H1 (cell line): Measurements from ENCODE around the gene FGF14. TPM values are rescaled to one million over a fixed set of nuclear protein-coding genes. Genes with fewer than 3 reads are reported as not detected.

Source experiments
- CTCF ChIA-PET: fragments of 300-600 bp; sonication (Branson Sonifier 250); formaldehyde crosslinking; loops from one replicate; lab custom pipeline; 2021; ENCODE audit not compliant: partially characterized antibody; lab: Charles Lee
- POLR2A ChIA-PET: fragments of 300-600 bp; sonication (Branson Sonifier 250); formaldehyde crosslinking; loops from one replicate; lab custom pipeline; 2021; ENCODE audit warnings: inconsistent platforms; ENCODE audit not compliant: partially characterized antibody; lab: Charles Lee
- DNase-seq, 2 experiments: peaks; one replicate each; pipeline versions ENCODE4 v3.0.0 to v3.0.0-alpha.2; 2010 to 2022; ENCODE audit warnings: low spot score in 2 of 2, low read depth in 1 of 2, mixed read lengths in 1 of 2
- FAIRE-seq: peaks from 2 replicates; lab custom pipeline; 2011; peaks lifted over from hg19 to GRCh38; lab: Jason Lieb, UNC
- H2AFZ ChIP-seq: 2 replicates; pipeline ENCODE4 v1.8.1; 2012; ENCODE audit warnings: low read length, inconsistent platforms
- H2AK5ac ChIP-seq: 2 replicates; pipeline ENCODE4 v1.6.1; 2013; ENCODE audit warnings: low read depth, low read length
- H2BK120ac ChIP-seq: replicated peaks from 2 replicates; pipeline ENCODE3; 2013; ENCODE audit warnings: low read depth, low read length, inconsistent platforms
- H2BK12ac ChIP-seq: 2 replicates; pipeline ENCODE4 v1.6.1; 2013; ENCODE audit warnings: low read depth, low read length
- H2BK15ac ChIP-seq: 2 replicates; pipeline ENCODE4 v1.6.1; 2013; ENCODE audit warnings: low read length
- H2BK20ac ChIP-seq: 2 replicates; pipeline ENCODE4 v1.6.1; 2013; ENCODE audit warnings: low read length
- H2BK5ac ChIP-seq: 2 replicates; pipeline ENCODE4 v1.6.1; 2013; ENCODE audit warnings: low read depth, low read length
- H3K14ac ChIP-seq: 2 replicates; pipeline ENCODE4 v1.6.1; 2013; ENCODE audit warnings: inconsistent platforms; ENCODE audit not compliant: insufficient read length
- H3K18ac ChIP-seq: 2 replicates; pipeline ENCODE4 v1.6.1; 2013; ENCODE audit warnings: low read length; ENCODE audit errors: extremely low read depth
- H3K23ac ChIP-seq: 2 replicates; pipeline ENCODE4 v1.6.1; 2013; ENCODE audit warnings: inconsistent platforms; ENCODE audit not compliant: insufficient read length
- H3K23me2 ChIP-seq: 2 replicates; pipeline ENCODE4 v1.6.1; 2013; ENCODE audit warnings: low read depth, low read length
- H3K27ac ChIP-seq: 2 replicates; pipeline ENCODE4 v1.6.1; 2011; ENCODE audit warnings: low read depth, low read length, inconsistent platforms
- H3K27me3 ChIP-seq, 4 experiments: replicated peaks in 1 of 4; 1 replicate in 1 of 4; 2 replicates in 3 of 4; pipeline versions ENCODE4 v1.6.1 to v1.8.1; 2011 to 2013; ENCODE audit warnings: low read length in 3 of 4, mild to moderate bottlenecking in 3 of 4, inconsistent platforms in 2 of 4, mixed read lengths in 2 of 4, moderate library complexity in 1 of 4; ENCODE audit not compliant: control insufficient read depth in 3 of 4, insufficient read depth in 3 of 4; ENCODE audit errors: extremely low read depth in 1 of 4
- H3K36me3 ChIP-seq, 4 experiments: 2 replicates each; pipeline versions ENCODE4 v1.6.1 to v1.8.1; 2011 to 2013; ENCODE audit warnings: mild to moderate bottlenecking in 4 of 4, low read length in 3 of 4, moderate library complexity in 2 of 4, control low read depth in 1 of 4, inconsistent platforms in 1 of 4; ENCODE audit not compliant: insufficient read depth in 4 of 4, control insufficient read depth in 2 of 4
- H3K4ac ChIP-seq: replicated peaks from 2 replicates; pipeline ENCODE3; 2013; ENCODE audit warnings: low read length, low read depth, mixed read lengths, inconsistent platforms; ENCODE audit not compliant: insufficient read length
- H3K4me1 ChIP-seq, 4 experiments: replicated peaks in 1 of 4; 1 replicate in 1 of 4; 2 replicates in 3 of 4; pipeline versions ENCODE4 v1.6.1 to v1.8.1; 2011 to 2013; ENCODE audit warnings: low read length in 3 of 4, inconsistent platforms in 2 of 4, mixed read lengths in 1 of 4; ENCODE audit not compliant: insufficient read depth in 4 of 4, control insufficient read depth in 3 of 4
- H3K4me2 ChIP-seq, 2 experiments: 2 replicates each; pipeline versions ENCODE4 v1.6.1 to v1.8.1; 2011 to 2013; ENCODE audit warnings: low read depth in 2 of 2, low read length in 2 of 2, control low read depth in 1 of 2, inconsistent platforms in 1 of 2, mild to moderate bottlenecking in 1 of 2; ENCODE audit not compliant: insufficient read depth in 1 of 2
- H3K4me3 ChIP-seq, 4 experiments: fragments of 200-600, 300-600 bp in 1 of 4; sonication (generic), shearing (Covaris generic), sonication (Bioruptor Twin) in 1 of 4; 2 replicates each; pipeline versions ENCODE4 v1.5.1 to v1.8.1; 2011 to 2016; ENCODE audit warnings: low read length in 4 of 4, low read depth in 3 of 4, control low read depth in 2 of 4, inconsistent platforms in 2 of 4, mild to moderate bottlenecking in 2 of 4, mixed read lengths in 1 of 4, moderate library complexity in 1 of 4; ENCODE audit not compliant: insufficient read depth in 2 of 4; ENCODE audit errors: extremely low read depth in 1 of 4
- H3K56ac ChIP-seq: replicated peaks from 2 replicates; pipeline ENCODE3; 2013; ENCODE audit warnings: low read depth, mild to moderate bottlenecking, mixed read lengths, low read length, inconsistent platforms; ENCODE audit not compliant: insufficient read length
- H3K79me1 ChIP-seq: 2 replicates; pipeline ENCODE4 v1.6.1; 2013; ENCODE audit warnings: low read depth, low read length, control low read depth
- H3K79me2 ChIP-seq, 2 experiments: 2 replicates each; pipeline versions ENCODE4 v1.6.1 to v1.8.1; 2012 to 2013; ENCODE audit warnings: low read length in 2 of 2, mild to moderate bottlenecking in 2 of 2, inconsistent platforms in 1 of 2; ENCODE audit not compliant: insufficient read depth in 2 of 2, control insufficient read depth in 1 of 2
- H3K9ac ChIP-seq, 4 experiments: replicated peaks in 1 of 4; 1 replicate in 1 of 4; 2 replicates in 3 of 4; pipeline versions ENCODE4 v1.6.1 to v1.8.1; 2011 to 2013; ENCODE audit warnings: low read depth in 3 of 4, low read length in 3 of 4, control low read depth in 2 of 4, mild to moderate bottlenecking in 2 of 4, moderate library complexity in 2 of 4, inconsistent platforms in 1 of 4; ENCODE audit errors: extremely low read depth in 1 of 4
- H3K9me3 ChIP-seq, 2 experiments: 2 replicates each; pipeline versions ENCODE4 v1.6.1 to v1.8.1; 2012 to 2013; ENCODE audit warnings: mild to moderate bottlenecking in 2 of 2, moderate library complexity in 2 of 2, control low read depth in 1 of 2, inconsistent platforms in 1 of 2, low read depth in 1 of 2, low read length in 1 of 2, mixed read lengths in 1 of 2; ENCODE audit not compliant: insufficient read depth in 2 of 2
- H4K20me1 ChIP-seq, 2 experiments: replicated peaks in 1 of 2; 2 replicates each; pipeline versions ENCODE3 to v1.8.1; 2011 to 2013; ENCODE audit warnings: inconsistent platforms in 2 of 2, low read length in 2 of 2, mild to moderate bottlenecking in 1 of 2; ENCODE audit not compliant: insufficient read depth in 2 of 2, control insufficient read depth in 1 of 2
- H4K5ac ChIP-seq: 2 replicates; pipeline ENCODE4 v1.6.1; 2013; ENCODE audit warnings: low read length, low read depth, mixed read lengths, inconsistent platforms; ENCODE audit not compliant: insufficient read length
- H4K8ac ChIP-seq: 2 replicates; pipeline ENCODE4 v1.8.0; 2013; ENCODE audit warnings: mild to moderate bottlenecking, moderate library complexity, low read length, inconsistent platforms; ENCODE audit not compliant: insufficient read depth; ENCODE audit errors: extremely low read depth
- H4K91ac ChIP-seq: replicated peaks from 2 replicates; pipeline ENCODE3; 2013; ENCODE audit warnings: low read length, mixed read lengths, inconsistent platforms; ENCODE audit not compliant: insufficient read length
- BACH1 ChIP-seq: IDR thresholded peaks from 2 replicates; pipeline ENCODE4 v1.6.1; 2012; ENCODE audit warnings: low read length, improper control_type of control experiment
- CREB1 ChIP-seq: IDR thresholded peaks from 2 replicates; pipeline ENCODE4 v1.6.1; 2012; ENCODE audit warnings: inconsistent platforms
- CTBP2 ChIP-seq: IDR thresholded peaks from 2 replicates; pipeline ENCODE4 v1.7.0; 2011; ENCODE audit warnings: borderline replicate concordance, mild to moderate bottlenecking, moderate library complexity, mixed read lengths, low read length; ENCODE audit not compliant: insufficient read depth, insufficient read length
- HDAC6 ChIP-seq: IDR thresholded peaks from one replicate; pipeline ENCODE4 v1.7.1; 2012; ENCODE audit warnings: low read depth, mild to moderate bottlenecking, inconsistent platforms, low read length, moderate library complexity
- KDM4A ChIP-seq: IDR thresholded peaks from one replicate; pipeline ENCODE4 v1.7.1; 2012; ENCODE audit warnings: low read depth, mild to moderate bottlenecking, moderate library complexity, low read length, inconsistent platforms; ENCODE audit not compliant: severe bottlenecking
- MAFK ChIP-seq: IDR thresholded peaks from 2 replicates; pipeline ENCODE4 v1.6.1; 2012; ENCODE audit warnings: low read depth, mild to moderate bottlenecking, improper control_type of control experiment, low read length
- RXRA ChIP-seq: IDR thresholded peaks from 2 replicates; pipeline ENCODE4 v1.6.1; 2011; ENCODE audit warnings: low read depth, mild to moderate bottlenecking, low read length, moderate library complexity; ENCODE audit not compliant: insufficient read depth
- SAP30 ChIP-seq: fragments of 300-600 bp; sonication (generic); IDR thresholded peaks from 2 replicates; pipeline ENCODE4 v1.7.1; 2012; ENCODE audit warnings: low read length, moderate library complexity, mild to moderate bottlenecking, inconsistent platforms; ENCODE audit not compliant: insufficient read depth, insufficient replicate concordance
- SIRT6 ChIP-seq: IDR thresholded peaks from one replicate; pipeline ENCODE4 v1.7.1; 2012; ENCODE audit warnings: low read length, inconsistent platforms
- SIX5 ChIP-seq: IDR thresholded peaks from 2 replicates; pipeline ENCODE4 v1.6.1; 2011; ENCODE audit warnings: mild to moderate bottlenecking, low read depth, low read length
- SP1 ChIP-seq: IDR thresholded peaks from 2 replicates; pipeline ENCODE4 v1.6.1; 2011; ENCODE audit warnings: low read depth, low read length
- SP4 ChIP-seq: IDR thresholded peaks from 2 replicates; pipeline ENCODE4 v1.6.1; 2012; ENCODE audit warnings: low read length, inconsistent platforms
- TCF12 ChIP-seq: IDR thresholded peaks from 2 replicates; pipeline ENCODE4 v1.6.1; 2011; ENCODE audit warnings: low read depth, mild to moderate bottlenecking, low read length
- TEAD4 ChIP-seq: IDR thresholded peaks from 2 replicates; pipeline ENCODE4 v1.6.1; 2012; ENCODE audit warnings: low read depth, low read length, inconsistent platforms, mixed read lengths
- polyA plus RNA-seq, 7 experiments: library from polyadenylated mRNA; depleted of rRNA in 3 of 7; stranded (reverse) in 5 of 7; unstranded in 2 of 7; fragments of >200 nt in 5 of 7; fragments of 200-250 nt in 2 of 7; gene quantifications; 1 replicate in 5 of 7; 2 replicates in 1 of 7; 4 replicates in 1 of 7; pipeline versions ENCODE4 v1.2.1 to v1.2.3, GENCODE V29; 2011 to 2013; ENCODE audit warnings: missing spikeins in 2 of 7, mixed read lengths in 2 of 7
- total RNA-seq: library from RNA; stranded (reverse); fragmentation: NEBNext Ultra II Directional; extraction: Animal tissue kit (Norgen Biotek cat#: 25700); gene quantifications from 2 replicates; pipeline ENCODE4 v1.2.1, GENCODE V29; 2021
- TF ChIP-seq, protein P1 (sequence below), 3 experiments: IDR thresholded peaks; 1 replicate in 2 of 3; 2 replicates in 1 of 3; pipeline versions ENCODE4 v1.5.1 to v1.6.1; 2011; ENCODE audit warnings: low read length in 3 of 3, mild to moderate bottlenecking in 3 of 3, inconsistent platforms in 2 of 3, low read depth in 1 of 3, moderate library complexity in 1 of 3; ENCODE audit not compliant: insufficient read depth in 1 of 3; ENCODE audit errors: control extremely low read depth in 1 of 3

Gene FGF14
- total and polyA plus RNA-seq, 2 of the 8 experiments (the other 6 are each of a cell fraction or from before 2014, with no cell fraction given): 0.05 to 0.58 TPM

GRCh38 chr13:102280366-102280765 lies 121.5 kb downstream of the FGF14 start:
- Histone ChIP-seq H2BK12ac (no peak overlapping the region), H3K79me1 (no peaks in the 10 kb centered on the region), H3K23me2 (no peaks in the 10 kb centered on the region), H2BK20ac (no peak overlapping the region), H3K56ac (no peak overlapping the region), H3K4me1 (no peaks in the 10 kb centered on the region), H4K5ac (no peak overlapping the region), H3K4ac (no peak overlapping the region), H3K14ac (no peak overlapping the region), H2BK5ac (no peak overlapping the region), H3K79me2 (no peaks in the 10 kb centered on the region), H2AFZ (no peak overlapping the region), H3K4me2 (no peak overlapping the region), H4K91ac (no peak overlapping the region), H3K23ac (no peak overlapping the region), H3K4me3 (no peak overlapping the region), H2BK120ac (no peak overlapping the region), H2BK15ac (no peak overlapping the region), H3K18ac (no peak overlapping the region), H3K36me3 (no peaks in the 10 kb centered on the region), H3K27me3 (no peaks in the 10 kb centered on the region), H2AK5ac (no peak overlapping the region), H3K9me3 (no peaks in the 10 kb centered on the region), H3K27ac (no peak overlapping the region), H3K9ac (no peak overlapping the region), H4K20me1 (no peaks in the 10 kb centered on the region), H4K8ac (no peak overlapping the region)
- ChIA-PET POLR2A (no interaction called here), CTCF (interaction anchor here (0.7 to 1.4 kb wide), 2 partner anchors 58 to 338 kb away, joined by 3 read pairs; no protein-coding TSS in a partner anchor)
- FAIRE-seq (no peak), DNase-seq (no peak)
- TF ChIP-seq RXRA: no peak
- no peak for TF ChIP-seq SAP30
- TF ChIP-seq SP1: no peak
- TF ChIP-seq, protein P1, sequence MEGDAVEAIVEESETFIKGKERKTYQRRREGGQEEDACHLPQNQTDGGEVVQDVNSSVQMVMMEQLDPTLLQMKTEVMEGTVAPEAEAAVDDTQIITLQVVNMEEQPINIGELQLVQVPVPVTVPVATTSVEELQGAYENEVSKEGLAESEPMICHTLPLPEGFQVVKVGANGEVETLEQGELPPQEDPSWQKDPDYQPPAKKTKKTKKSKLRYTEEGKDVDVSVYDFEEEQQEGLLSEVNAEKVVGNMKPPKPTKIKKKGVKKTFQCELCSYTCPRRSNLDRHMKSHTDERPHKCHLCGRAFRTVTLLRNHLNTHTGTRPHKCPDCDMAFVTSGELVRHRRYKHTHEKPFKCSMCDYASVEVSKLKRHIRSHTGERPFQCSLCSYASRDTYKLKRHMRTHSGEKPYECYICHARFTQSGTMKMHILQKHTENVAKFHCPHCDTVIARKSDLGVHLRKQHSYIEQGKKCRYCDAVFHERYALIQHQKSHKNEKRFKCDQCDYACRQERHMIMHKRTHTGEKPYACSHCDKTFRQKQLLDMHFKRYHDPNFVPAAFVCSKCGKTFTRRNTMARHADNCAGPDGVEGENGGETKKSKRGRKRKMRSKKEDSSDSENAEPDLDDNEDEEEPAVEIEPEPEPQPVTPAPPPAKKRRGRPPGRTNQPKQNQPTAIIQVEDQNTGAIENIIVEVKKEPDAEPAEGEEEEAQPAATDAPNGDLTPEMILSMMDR (IDR thresholded peaks at IDR 0.05; ENCODE audit: control extremely low read depth in 1 of 3, insufficient read depth in 1 of 3, low read depth in 1 of 3, low read length in 3 of 3): no peak
- no peak for TF ChIP-seq SIRT6
- no peak for TF ChIP-seq HDAC6
- TF ChIP-seq TCF12: no peak
- no peak for TF ChIP-seq CTBP2
- TF ChIP-seq BACH1: no peak
- no peak for TF ChIP-seq MAFK
- no peak for TF ChIP-seq KDM4A
- no peak for TF ChIP-seq CREB1
- no peak for TF ChIP-seq TEAD4
- no peak for TF ChIP-seq SIX5
- TF ChIP-seq SP4: no peak
